Mesothelial cell of epicardium (in vitro differentiated cells): Measurements from ENCODE around the gene CACNA2D1. TPM values are rescaled to one million over a fixed set of nuclear protein-coding genes. Genes with fewer than 3 reads are reported as not detected.

ENCODE experiments used
- DNase-seq, 2 experiments: peaks; one replicate each; pipeline ENCODE4 v3.0.0; 2021; ENCODE audit warnings: low spot score in 2 of 2; ENCODE audit not compliant: unreplicated experiment in 2 of 2
- H3K27ac Mint-ChIP-seq: 2 replicates; pipeline ENCODE4 v1.8.0; 2021; ENCODE audit warnings: mixed read lengths
- H3K27me3 Mint-ChIP-seq: 2 replicates; pipeline ENCODE4 v1.8.0; 2021; ENCODE audit warnings: low read depth, mixed read lengths
- H3K36me3 Mint-ChIP-seq: 2 replicates; pipeline ENCODE4 v1.8.0; 2021; ENCODE audit warnings: mixed read lengths
- H3K4me1 Mint-ChIP-seq: 2 replicates; pipeline ENCODE4 v1.8.0; 2021; ENCODE audit warnings: mixed read lengths
- H3K4me3 Mint-ChIP-seq: 2 replicates; pipeline ENCODE4 v1.8.0; 2021; ENCODE audit warnings: mild to moderate bottlenecking, moderate library complexity, mixed read lengths
- H3K9me3 Mint-ChIP-seq: 2 replicates; pipeline ENCODE4 v1.8.0; 2021; ENCODE audit warnings: mixed read lengths
- CTCF ChIP-seq: fragments of 200-600 bp; sonication (generic); IDR thresholded peaks from one replicate; pipeline ENCODE4 v1.5.0; 2021; ENCODE audit warnings: antibody characterized with exemption; ENCODE audit not compliant: unreplicated experiment
- total RNA-seq: library from RNA; stranded (reverse); gene quantifications from 3 replicates; pipeline ENCODE4 v1.2.1, GENCODE V29; 2021

Gene CACNA2D1
- total RNA-seq, 1 donor from 2014 or later, result 14.7 TPM

GRCh38 chr7:82110146-82110840 lies 333.3 kb downstream of the CACNA2D1 start:
- Mint-ChIP-seq H3K27me3 (no peaks in the 10 kb centered on the region), H3K4me1 (no peaks in the 10 kb centered on the region), H3K36me3 (no peaks in the 10 kb centered on the region), H3K4me3 (no peak overlapping the region), H3K27ac (no peak overlapping the region), H3K9me3 (no peaks in the 10 kb centered on the region)
- DNase-seq, result no peak
- no peak for TF ChIP-seq CTCF

GRCh38 chr7:82109288-82109687 lies 334.3 kb downstream of the CACNA2D1 start:
- no peak overlapping the region for H3K4me3 Mint-ChIP-seq
- no peak for DNase-seq
- no peaks in the 10 kb centered on the region for H3K9me3 Mint-ChIP-seq

GRCh38 chr7:82106201-82106600 lies 337.4 kb downstream of the CACNA2D1 start:
- Mint-ChIP-seq H3K4me1 (no peaks in the 10 kb centered on the region), H3K4me3 (no peak overlapping the region), H3K27me3 (no peaks in the 10 kb centered on the region), H3K27ac (no peak overlapping the region), H3K36me3 (no peaks in the 10 kb centered on the region), H3K9me3 (no peaks in the 10 kb centered on the region)
- DNase-seq, result no peak
- no peak for TF ChIP-seq CTCF

More at GRCh38 chr7:82109288-82109687, 334.3 kb downstream of the CACNA2D1 start:
- Mint-ChIP-seq H3K36me3 (no peaks in the 10 kb centered on the region), H3K27ac (no peak overlapping the region), H3K4me1 (no peaks in the 10 kb centered on the region), H3K27me3 (no peaks in the 10 kb centered on the region)
- no peak for TF ChIP-seq CTCF

GRCh38 chr7:82105463-82105862 lies 338.1 kb downstream of the CACNA2D1 start:
- H3K4me3 Mint-ChIP-seq, result no peak overlapping the region
- no peak for DNase-seq
- TF ChIP-seq CTCF, result no peak
- no peaks in the 10 kb centered on the region for H3K4me1 Mint-ChIP-seq
- no peaks in the 10 kb centered on the region for H3K27me3 Mint-ChIP-seq
- no peak overlapping the region for H3K27ac Mint-ChIP-seq
- H3K9me3 Mint-ChIP-seq, result no peaks in the 10 kb centered on the region
- no peaks in the 10 kb centered on the region for H3K36me3 Mint-ChIP-seq

- Mint-ChIP-seq H3K9me3 (no peaks in the 10 kb centered on the region), H3K4me1 (no peaks in the 10 kb centered on the region), H3K36me3 (no peaks in the 10 kb centered on the region), H3K27ac (no peak overlapping the region), H3K4me3 (no peak overlapping the region), H3K27me3 (no peaks in the 10 kb centered on the region)
- no peak for TF ChIP-seq CTCF
- no peak for DNase-seq
Measured at GRCh38 chr7:82098414-82098813, 345.2 kb downstream of the CACNA2D1 start.
